NCI-H2029 (cell line): ENCODE results near the gene TRIM54.
"Not testable (repeated sequence)": the region's sequence is repeated elsewhere in the genome, so short reads cannot be mapped to it uniquely, and the experiment has no call there.

Experiments
- DNase-seq: peaks from one replicate; lab custom pipeline; 2025; lab: John Stamatoyannopoulos, UW

Gene TRIM54

GRCh38 chr2:27313882-27314645 is 31.8 kb downstream of the TRIM54 start:
- no peak for DNase-seq

- no peak for DNase-seq
Measured at GRCh38 chr2:27314709-27315108, 32.5 kb downstream of the TRIM54 start.

- no peak for DNase-seq
Measured at GRCh38 chr2:27315122-27315521, 32.9 kb downstream of the TRIM54 start.

GRCh38 chr2:27316655-27317412 is 34.6 kb downstream of the TRIM54 start:
- peak; percentile 76 for DNase-seq

GRCh38 chr2:27319839-27320238 is 37.6 kb downstream of the TRIM54 start:
- not testable (repeated sequence) for DNase-seq

- peak; percentile 50 for DNase-seq
Measured at GRCh38 chr2:27320958-27321543, 38.8 kb downstream of the TRIM54 start.

GRCh38 chr2:27322301-27322765 is 40.1 kb downstream of the TRIM54 start:
- no peak for DNase-seq

- DNase-seq, result peak; percentile 89
Measured at GRCh38 chr2:27322766-27323595, 40.8 kb downstream of the TRIM54 start, which contains the start of gene MPV17. TSS of gene MPV17 (minus strand) at chr2:27323097. CDS start at chr2:27322517, 580 bp downstream.

- DNase-seq, result no peak
Measured at GRCh38 chr2:27323596-27324285, 41.5 kb downstream of the TRIM54 start.

GRCh38 chr2:27324720-27325119 is 42.5 kb downstream of the TRIM54 start:
- DNase-seq, result no peak

GRCh38 chr2:27335311-27335710 is 53.1 kb downstream of the TRIM54 start:
- DNase-seq, result no peak

- DNase-seq, result no peak
Measured at GRCh38 chr2:27336173-27336572, 53.9 kb downstream of the TRIM54 start.

GRCh38 chr2:27347641-27348040 is 65.4 kb downstream of the TRIM54 start:
- DNase-seq, result no peak

- no peak for DNase-seq
Measured at GRCh38 chr2:27350106-27350693, 68.0 kb downstream of the TRIM54 start.

GRCh38 chr2:27351802-27352598 is 69.8 kb downstream of the TRIM54 start:
- no peak for DNase-seq

GRCh38 chr2:27353386-27353761 is 71.1 kb downstream of the TRIM54 start:
- not testable (repeated sequence) for DNase-seq

GRCh38 chr2:27353762-27354596 is 71.8 kb downstream of the TRIM54 start:
- DNase-seq, result no peak

- no peak for DNase-seq
Measured at GRCh38 chr2:27354597-27354927, 72.3 kb downstream of the TRIM54 start.

GRCh38 chr2:27356056-27356381 is 73.8 kb downstream of the TRIM54 start:
- DNase-seq, result peak; percentile 29
